ENCODE data around the gene KCNAB1. TPM values are rescaled to one million over a fixed set of nuclear protein-coding genes. Genes with fewer than 3 reads are reported as not detected.
"Not testable (repeated sequence)": the region's sequence is repeated elsewhere in the genome, so short reads cannot be mapped to it uniquely, and the experiment has no call there.

The KCNAB1 gene
- total RNA-seq, 2 donors from 2014 or later: 0.26 TPM; not detected in 1

DNA sequence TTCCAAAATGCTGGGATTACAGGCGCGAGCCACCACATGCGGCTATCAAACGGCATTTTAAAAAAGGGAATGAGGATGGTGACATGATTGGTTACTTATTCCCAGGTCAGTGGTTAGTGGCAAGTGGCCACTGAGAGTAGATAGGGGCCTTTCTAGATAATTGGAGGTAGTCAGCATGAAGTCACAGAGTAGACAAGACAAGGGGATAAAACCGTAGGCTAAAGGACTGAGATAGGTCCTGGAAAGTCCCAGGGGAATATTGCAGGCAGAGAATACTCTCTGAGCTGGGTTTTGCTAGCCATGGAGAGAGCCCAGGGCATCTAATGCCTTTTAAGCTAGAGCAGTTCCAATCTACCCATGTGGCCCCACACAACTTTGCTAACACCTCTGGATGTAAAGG lies 52.2 kb downstream of the KCNAB1 start:
- DNase-seq: no peak
- H3K4me3 Mint-ChIP-seq: no peak overlapping the region
- no peaks in the 10 kb centered on the region for H3K9me3 ChIP-seq (ENCODE audit: control insufficient read depth, low read length, poor library complexity, severe bottlenecking)
- H3K27ac Mint-ChIP-seq: no peak overlapping the region
- no peaks in the 10 kb centered on the region for H3K36me3 Mint-ChIP-seq (ENCODE audit: low read depth)
- H3K4me1 Mint-ChIP-seq: no peaks in the 10 kb centered on the region
- ATAC-seq: no peak
- H3K27me3 Mint-ChIP-seq: peaks cover 22% of the 10 kb centered on the region

GRCh38 chr3:156174229-156174847 lies 54.0 kb downstream of the KCNAB1 start:
- ATAC-seq (no peak), DNase-seq (no peak)
- Mint-ChIP-seq H3K36me3 (ENCODE audit: low read depth) (no peaks in the 10 kb centered on the region), H3K27me3 (peaks cover 28% of the 10 kb centered on the region), H3K4me1 (no peaks in the 10 kb centered on the region), H3K4me3 (no peak overlapping the region), H3K27ac (no peak overlapping the region)
- H3K9me3 ChIP-seq (ENCODE audit: control insufficient read depth, low read length, poor library complexity, severe bottlenecking): no peaks in the 10 kb centered on the region

GRCh38 chr3:156175570-156175969 lies 55.2 kb downstream of the KCNAB1 start:
- no peaks in the 10 kb centered on the region for H3K36me3 Mint-ChIP-seq (ENCODE audit: low read depth)
- no peak for ATAC-seq
- H3K27me3 Mint-ChIP-seq: peaks cover 20% of the 10 kb centered on the region
- no peak for DNase-seq
- H3K4me3 Mint-ChIP-seq: no peak overlapping the region
- no peak overlapping the region for H3K27ac Mint-ChIP-seq
- H3K9me3 ChIP-seq (ENCODE audit: control insufficient read depth, low read length, poor library complexity, severe bottlenecking): no peaks in the 10 kb centered on the region
- H3K4me1 Mint-ChIP-seq: no peaks in the 10 kb centered on the region

DNA sequence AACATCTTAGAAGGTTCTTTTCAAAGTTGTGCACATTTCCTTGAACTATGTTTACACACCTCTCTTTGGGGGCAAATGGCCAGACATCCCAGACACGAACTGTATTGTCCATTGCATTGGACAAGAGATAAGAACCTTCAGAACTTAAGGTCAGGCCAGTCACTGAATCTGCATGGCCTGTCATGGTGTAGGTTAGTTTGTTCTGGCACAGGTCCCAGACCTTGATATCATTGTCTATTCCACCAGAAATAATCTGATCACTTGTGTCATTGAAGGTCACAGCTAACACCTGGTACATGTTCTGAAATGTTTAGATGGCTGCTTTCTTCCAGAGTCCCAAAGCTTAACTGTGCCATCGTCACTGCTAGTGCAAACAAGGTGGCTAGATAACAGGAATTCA lies 55.7 kb downstream of the KCNAB1 start:
- ATAC-seq: no peak
- peaks cover 19% of the 10 kb centered on the region for H3K27me3 Mint-ChIP-seq

DNA sequence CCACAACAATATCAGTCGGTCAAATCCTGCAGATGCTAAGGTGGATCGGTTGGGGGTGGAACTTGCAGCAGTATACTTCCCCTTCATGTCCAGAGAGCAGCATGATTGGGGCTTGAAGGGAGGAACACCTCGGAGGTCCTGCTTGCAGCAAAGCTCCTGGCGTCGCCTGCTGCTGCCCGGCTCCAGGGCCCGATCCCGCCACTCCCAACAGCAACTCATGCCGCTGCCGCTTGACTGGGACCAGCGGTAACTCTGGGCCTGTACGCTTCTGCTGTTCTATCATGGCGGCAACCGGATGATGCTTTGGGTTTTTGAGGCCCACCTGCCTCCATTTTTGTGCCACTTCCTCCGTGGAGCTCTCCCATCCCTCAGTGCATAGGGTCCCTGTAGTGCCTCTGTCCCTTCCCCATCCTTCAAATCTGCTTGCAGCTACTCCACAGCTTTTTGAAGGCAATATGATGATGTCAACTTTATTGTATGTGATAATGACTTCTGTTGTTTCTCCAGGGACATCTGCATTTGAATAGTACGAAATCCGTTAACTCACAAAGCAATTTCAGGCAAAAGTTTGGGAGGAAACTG lies 56.3 kb downstream of the KCNAB1 start:
- no peaks in the 10 kb centered on the region for H3K4me1 Mint-ChIP-seq
- DNase-seq (no peak), ATAC-seq (no peak)
- peaks cover 13% of the 10 kb centered on the region for H3K27me3 Mint-ChIP-seq
- H3K4me3 Mint-ChIP-seq: no peak overlapping the region
- H3K27ac Mint-ChIP-seq: no peak overlapping the region
- H3K36me3 Mint-ChIP-seq (ENCODE audit: low read depth): no peaks in the 10 kb centered on the region
- no peaks in the 10 kb centered on the region for H3K9me3 ChIP-seq (ENCODE audit: control insufficient read depth, low read length, poor library complexity, severe bottlenecking)

More for the DNA sequence above, 55.7 kb downstream of the KCNAB1 start:
- no peak for DNase-seq
- H3K9me3 ChIP-seq (ENCODE audit: control insufficient read depth, low read length, poor library complexity, severe bottlenecking): no peaks in the 10 kb centered on the region
- Mint-ChIP-seq H3K27ac (no peak overlapping the region), H3K4me3 (no peak overlapping the region), H3K36me3 (ENCODE audit: low read depth) (no peaks in the 10 kb centered on the region), H3K4me1 (no peaks in the 10 kb centered on the region)

DNA sequence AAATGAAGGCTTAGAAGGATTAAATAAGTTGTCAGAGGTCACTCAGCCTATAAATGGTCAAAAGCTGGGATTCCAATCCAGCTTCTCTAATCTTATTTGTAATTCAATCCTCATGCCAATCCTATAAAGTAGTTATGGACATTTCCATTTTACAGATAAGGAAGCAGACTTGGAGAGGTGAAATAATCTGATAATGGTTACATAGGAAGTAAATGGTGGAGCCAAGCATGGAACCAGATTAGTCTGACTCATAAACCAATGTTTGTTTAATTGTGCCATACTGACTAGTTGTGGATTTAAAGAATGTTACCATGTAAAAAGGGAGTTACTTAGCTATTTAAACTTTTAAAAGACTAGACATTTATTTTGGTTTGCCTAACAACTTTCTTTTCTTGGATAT lies 59.7 kb downstream of the KCNAB1 start:
- DNase-seq: no peak
- H3K27ac Mint-ChIP-seq: no peak overlapping the region
- H3K4me1 Mint-ChIP-seq: no peaks in the 10 kb centered on the region
- peaks cover 5% of the 10 kb centered on the region for H3K27me3 Mint-ChIP-seq
- H3K4me3 Mint-ChIP-seq: no peak overlapping the region
- no peaks in the 10 kb centered on the region for H3K36me3 Mint-ChIP-seq (ENCODE audit: low read depth)
- ATAC-seq: no peak
- H3K9me3 ChIP-seq (ENCODE audit: control insufficient read depth, low read length, poor library complexity, severe bottlenecking): no peaks in the 10 kb centered on the region

- Mint-ChIP-seq H3K27me3 (peaks cover 5% of the 10 kb centered on the region), H3K4me1 (peaks cover 6% of the 10 kb centered on the region), H3K4me3 (no peak overlapping the region), H3K27ac (no peak overlapping the region), H3K36me3 (ENCODE audit: low read depth) (no peaks in the 10 kb centered on the region)
- no peak for DNase-seq
- ATAC-seq: no peak
- no peaks in the 10 kb centered on the region for H3K9me3 ChIP-seq (ENCODE audit: control insufficient read depth, low read length, poor library complexity, severe bottlenecking)
Measured at GRCh38 chr3:156181509-156181908, 61.1 kb downstream of the KCNAB1 start.

DNA sequence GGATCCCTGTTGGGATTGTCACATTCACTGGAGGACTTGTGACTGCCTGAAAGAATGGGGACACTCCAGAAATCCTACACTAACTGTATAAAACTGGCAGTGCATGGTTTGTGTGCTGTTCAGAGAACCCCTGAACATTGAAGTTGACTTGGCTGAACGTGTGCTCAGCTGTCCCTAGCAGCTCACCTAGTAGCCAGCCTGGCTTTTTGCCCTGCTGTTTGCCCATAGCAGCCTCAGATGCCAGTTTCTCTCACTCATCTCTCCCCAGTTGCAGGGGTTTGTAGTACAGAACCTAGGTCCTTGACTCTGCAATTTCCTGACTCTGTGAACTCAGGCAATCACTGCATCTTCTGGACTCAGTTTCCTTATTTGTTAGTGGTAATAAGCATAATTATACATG lies 63.0 kb downstream of the KCNAB1 start:
- ATAC-seq (no peak), DNase-seq (no peak)
- Mint-ChIP-seq H3K36me3 (ENCODE audit: low read depth) (no peaks in the 10 kb centered on the region), H3K4me1 (peaks cover 7% of the 10 kb centered on the region), H3K27ac (no peak overlapping the region), H3K27me3 (no peaks in the 10 kb centered on the region), H3K4me3 (no peak overlapping the region)
- H3K9me3 ChIP-seq (ENCODE audit: control insufficient read depth, low read length, poor library complexity, severe bottlenecking): no peaks in the 10 kb centered on the region

- H3K9me3 ChIP-seq (ENCODE audit: control insufficient read depth, low read length, poor library complexity, severe bottlenecking): no peaks in the 10 kb centered on the region
- Mint-ChIP-seq H3K4me1 (peaks cover 7% of the 10 kb centered on the region), H3K36me3 (ENCODE audit: low read depth) (no peaks in the 10 kb centered on the region), H3K27me3 (peaks cover 4% of the 10 kb centered on the region), H3K27ac (no peak overlapping the region), H3K4me3 (no peak overlapping the region)
- ATAC-seq (no peak), DNase-seq (no peak)
Measured at GRCh38 chr3:156184156-156184555, 63.8 kb downstream of the KCNAB1 start.

GRCh38 chr3:156187146-156187769 lies 66.9 kb downstream of the KCNAB1 start:
- no peak for ATAC-seq
- H3K36me3 Mint-ChIP-seq (ENCODE audit: low read depth): no peaks in the 10 kb centered on the region
- H3K9me3 ChIP-seq (ENCODE audit: control insufficient read depth, low read length, poor library complexity, severe bottlenecking): no peaks in the 10 kb centered on the region
- peaks cover 10% of the 10 kb centered on the region for H3K27me3 Mint-ChIP-seq
- DNase-seq: no peak
- H3K4me1 Mint-ChIP-seq: peaks cover 7% of the 10 kb centered on the region
- H3K4me3 Mint-ChIP-seq: no peak overlapping the region
- H3K27ac Mint-ChIP-seq: no peak overlapping the region

DNA sequence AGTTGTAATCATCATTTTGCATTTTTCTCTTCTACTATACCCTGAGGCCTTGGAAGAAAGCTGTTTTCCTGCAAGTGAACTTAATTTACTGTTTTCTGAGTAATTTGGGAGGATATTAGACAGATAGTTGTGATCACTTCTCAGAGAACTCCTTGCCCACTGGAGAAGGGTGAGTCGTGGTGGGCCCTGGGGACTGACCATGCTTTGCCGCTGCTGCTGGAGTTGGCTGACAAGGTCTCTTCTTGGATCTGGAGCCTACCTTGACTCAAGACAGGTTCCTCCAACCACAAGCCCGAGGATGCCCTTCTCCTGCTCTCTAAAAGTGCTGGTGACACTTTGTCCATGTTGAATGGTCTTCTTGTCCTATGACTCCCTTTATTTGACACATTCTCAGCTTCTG lies 68.4 kb downstream of the KCNAB1 start:
- DNase-seq: no peak
- H3K36me3 Mint-ChIP-seq (ENCODE audit: low read depth): no peaks in the 10 kb centered on the region
- H3K27ac Mint-ChIP-seq: no peak overlapping the region
- peaks cover 10% of the 10 kb centered on the region for H3K27me3 Mint-ChIP-seq
- no peak overlapping the region for H3K4me3 Mint-ChIP-seq
- no peaks in the 10 kb centered on the region for H3K9me3 ChIP-seq (ENCODE audit: control insufficient read depth, low read length, poor library complexity, severe bottlenecking)
- peaks cover 7% of the 10 kb centered on the region for H3K4me1 Mint-ChIP-seq
- no peak for ATAC-seq

- Mint-ChIP-seq H3K27ac (no peak overlapping the region), H3K27me3 (peaks cover 10% of the 10 kb centered on the region), H3K36me3 (ENCODE audit: low read depth) (no peaks in the 10 kb centered on the region), H3K4me3 (no peak overlapping the region), H3K4me1 (peaks cover 7% of the 10 kb centered on the region)
- no peaks in the 10 kb centered on the region for H3K9me3 ChIP-seq (ENCODE audit: control insufficient read depth, low read length, poor library complexity, severe bottlenecking)
- ATAC-seq (no peak), DNase-seq (no peak)
Measured at GRCh38 chr3:156189927-156190326, 69.5 kb downstream of the KCNAB1 start.

GRCh38 chr3:156194945-156195344 lies 74.6 kb downstream of the KCNAB1 start:
- H3K36me3 Mint-ChIP-seq (ENCODE audit: low read depth); DNase-seq; H3K4me3 Mint-ChIP-seq: not testable (repeated sequence)

DNA sequence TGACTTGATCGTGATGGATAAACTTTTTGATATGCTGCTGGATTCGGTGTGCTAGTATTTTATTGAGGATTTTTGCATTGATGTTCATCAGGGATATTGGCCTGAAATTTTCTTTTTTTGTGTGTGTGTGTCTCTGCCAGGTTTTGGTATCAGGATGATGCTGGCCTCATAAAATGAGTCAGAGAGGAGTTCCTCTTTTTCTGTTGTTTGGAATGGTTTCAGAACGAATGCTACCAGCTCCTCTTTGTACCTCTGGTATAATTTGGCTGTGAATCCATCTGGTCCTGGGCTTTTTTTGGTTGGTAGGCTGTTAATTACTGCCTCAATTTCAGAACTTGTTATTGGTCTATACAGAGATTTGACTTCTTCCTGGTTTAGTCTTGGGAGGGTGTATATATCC lies 76.8 kb downstream of the KCNAB1 start:
- not testable (repeated sequence) for H3K4me1 Mint-ChIP-seq, ATAC-seq, H3K27ac Mint-ChIP-seq

More at GRCh38 chr3:156194945-156195344, 74.6 kb downstream of the KCNAB1 start:
- H3K27me3 Mint-ChIP-seq; ATAC-seq; H3K9me3 ChIP-seq (ENCODE audit: control insufficient read depth, low read length, poor library complexity, severe bottlenecking); H3K27ac Mint-ChIP-seq; H3K4me1 Mint-ChIP-seq: not testable (repeated sequence)

More for the DNA sequence above, 76.8 kb downstream of the KCNAB1 start:
- DNase-seq; H3K4me3 Mint-ChIP-seq; H3K27me3 Mint-ChIP-seq; H3K36me3 Mint-ChIP-seq (ENCODE audit: low read depth); H3K9me3 ChIP-seq (ENCODE audit: control insufficient read depth, low read length, poor library complexity, severe bottlenecking): not testable (repeated sequence)
